Activated CD4-positive, CD25-positive, alpha-beta regulatory T cell treated with anti-CD3 and anti-CD28 coated beads, Interleukin-2, amount 50 U/mL, for 72 hours (primary cell): ENCODE measurements around the gene SEMA5A.
"Not testable (repeated sequence)": the region's sequence is repeated elsewhere in the genome, so short reads cannot be mapped to it uniquely, and the experiment has no call there.

ENCODE experiments used
- DNase-seq: peaks from one replicate; pipeline ENCODE4 v3.0.0; 2021

Gene SEMA5A

DNA sequence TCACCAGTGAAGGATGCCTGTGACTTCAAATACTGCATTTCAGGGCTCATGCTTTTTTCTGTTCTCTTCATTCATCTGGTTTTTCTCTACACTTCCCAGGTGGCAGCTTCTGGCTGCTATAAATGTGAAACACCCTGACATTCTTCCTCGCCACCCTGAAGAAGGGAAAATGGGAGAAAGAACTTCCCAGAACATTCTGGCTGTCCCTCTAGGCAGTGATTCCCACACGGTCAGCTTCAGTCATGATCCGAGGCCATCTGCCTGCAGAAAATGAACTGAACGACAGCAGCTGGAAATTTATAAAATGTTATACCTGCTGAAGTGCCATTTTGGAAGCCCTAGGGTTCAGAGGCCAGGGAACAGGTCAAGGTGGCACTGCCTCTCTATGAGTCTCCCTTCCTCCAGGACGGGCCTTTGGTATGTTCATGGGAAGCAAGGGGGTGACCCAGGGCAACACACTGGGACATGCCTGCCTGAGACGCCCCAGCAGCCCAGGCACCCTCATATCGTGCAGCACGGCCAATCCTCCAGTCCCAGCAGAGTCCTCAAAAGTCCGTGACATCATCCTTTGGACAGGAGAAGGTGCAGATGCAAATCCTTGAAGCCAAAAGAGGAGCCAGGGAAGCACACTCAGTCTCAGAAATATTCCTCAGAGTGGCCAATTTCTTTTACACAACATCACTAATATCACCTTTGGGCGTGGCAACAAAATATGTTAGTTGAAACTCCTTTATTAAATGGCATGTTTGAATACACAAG is 107.1 kb downstream of the SEMA5A start:
- DNase-seq: no peak

- DNase-seq: no peak
Measured at GRCh38 chr5:9437741-9438240, 108.1 kb downstream of the SEMA5A start.

DNA sequence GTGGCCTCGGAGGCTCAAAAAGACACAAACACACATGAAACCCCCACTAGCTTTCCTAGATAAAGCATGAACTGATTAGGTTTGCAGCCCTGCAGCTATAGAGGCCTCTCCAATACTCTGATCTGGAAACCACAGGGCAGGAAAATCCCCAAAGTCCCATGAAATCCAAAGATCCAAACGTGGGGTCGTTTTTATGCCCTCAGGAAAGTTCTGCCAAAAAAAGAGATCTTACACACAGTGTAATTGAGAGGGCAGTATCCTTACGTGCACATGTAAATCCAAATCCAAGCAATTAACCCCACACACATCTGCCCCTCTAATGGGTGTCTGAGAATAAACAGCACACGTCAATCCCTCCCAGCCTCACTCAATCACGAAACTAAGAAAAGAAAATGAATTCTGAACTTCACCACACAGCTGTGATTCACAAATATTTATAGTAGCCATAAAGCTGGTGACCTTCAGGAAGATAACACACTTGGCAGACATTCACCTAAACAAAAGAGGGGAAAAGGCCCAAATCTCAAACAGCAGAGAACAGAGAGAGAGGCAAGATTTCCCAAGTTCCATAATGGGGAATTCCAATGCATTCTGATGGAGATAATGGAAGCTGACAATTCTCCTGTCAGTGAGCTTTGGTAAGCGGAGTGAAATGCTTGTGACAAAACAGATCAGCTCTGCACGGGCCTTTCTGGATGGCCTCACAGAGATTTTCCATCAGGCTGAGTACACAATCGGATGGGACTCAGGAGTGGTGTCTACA is 114.2 kb downstream of the SEMA5A start:
- no peak for DNase-seq

GRCh38 chr5:9431151-9431495 is 114.8 kb downstream of the SEMA5A start:
- no peak for DNase-seq

DNA sequence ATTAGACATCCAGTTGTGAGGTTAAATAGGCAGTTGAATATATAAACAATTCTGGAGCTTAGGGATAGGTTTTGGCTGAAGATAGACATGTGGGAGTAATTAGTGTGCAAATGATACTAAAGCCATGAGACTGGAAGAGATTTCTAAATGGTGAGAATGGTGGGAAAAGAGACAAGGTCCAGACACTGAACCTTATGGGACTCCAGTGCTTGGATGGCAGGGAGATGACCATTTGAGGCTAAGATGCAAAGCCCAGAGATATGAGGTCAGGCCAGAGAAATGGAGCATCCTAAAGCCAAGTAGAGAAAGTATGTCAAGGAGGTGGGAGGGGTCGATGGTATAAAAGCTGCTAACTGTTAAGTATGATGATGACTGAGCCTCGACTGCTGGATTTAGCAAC is 115.6 kb downstream of the SEMA5A start:
- no peak for DNase-seq

GRCh38 chr5:9429691-9430215 is 116.1 kb downstream of the SEMA5A start:
- no peak for DNase-seq

DNA sequence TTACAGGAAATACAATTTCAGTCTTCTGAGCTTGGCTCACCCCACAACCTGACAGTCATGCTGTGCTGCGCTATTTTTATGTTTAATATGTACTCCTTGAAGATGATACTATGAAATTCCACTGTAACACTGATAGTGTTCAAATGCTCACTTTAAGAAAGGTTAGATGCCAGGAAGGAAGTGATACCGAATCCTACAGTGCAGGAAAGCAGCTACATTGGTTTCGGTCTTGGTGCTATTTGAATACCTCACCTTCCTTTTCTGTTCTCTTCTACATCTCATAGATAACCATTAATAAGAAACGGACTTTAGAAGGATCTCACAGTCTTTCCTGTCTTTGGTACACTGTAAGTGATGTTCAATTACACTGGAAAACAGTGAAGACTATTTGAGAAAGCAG is 117.6 kb downstream of the SEMA5A start:
- DNase-seq: no peak

- no peak for DNase-seq
Measured at GRCh38 chr5:9425710-9426109, 120.2 kb downstream of the SEMA5A start.

DNA sequence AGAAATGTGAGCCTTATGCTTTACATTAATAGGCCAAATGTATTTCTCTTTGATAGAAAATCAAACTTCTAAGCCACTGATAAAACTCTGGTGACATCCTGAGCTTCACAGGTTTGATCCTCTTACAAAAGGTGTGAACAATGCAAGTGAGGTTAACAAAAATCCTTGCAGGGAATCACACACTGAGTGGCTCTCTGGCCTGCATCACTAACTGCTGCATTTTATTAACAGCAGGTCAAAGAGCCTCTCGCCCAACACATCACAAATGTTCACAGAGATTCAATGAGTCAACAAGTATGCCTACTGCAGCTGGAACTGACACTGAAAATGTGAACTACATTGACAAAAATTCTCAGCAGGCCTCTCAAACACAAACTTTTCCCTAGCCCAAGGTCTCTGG is 122.3 kb downstream of the SEMA5A start:
- no peak for DNase-seq

- no peak for DNase-seq
Measured at GRCh38 chr5:9421884-9422283, 124.0 kb downstream of the SEMA5A start.

GRCh38 chr5:9419794-9420193 is 126.1 kb downstream of the SEMA5A start:
- no peak for DNase-seq

DNA sequence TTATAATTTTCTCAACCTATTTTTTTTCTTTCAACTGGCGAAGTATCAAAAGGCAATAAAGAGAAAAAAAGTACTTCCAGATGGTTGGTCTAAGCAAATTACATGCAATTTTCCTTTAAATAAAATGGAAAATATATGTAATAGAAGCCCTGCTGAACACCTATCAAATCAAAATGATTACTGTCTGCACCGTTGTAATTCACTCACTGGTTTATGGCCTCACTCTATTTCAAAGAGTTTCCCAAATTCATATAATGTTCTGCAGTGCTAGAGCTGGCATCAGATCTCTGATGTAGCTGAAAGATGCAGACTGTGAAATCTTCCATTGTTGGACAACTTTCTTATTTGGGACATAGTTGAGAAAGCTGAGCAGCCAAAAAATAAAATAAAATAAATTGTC is 130.3 kb downstream of the SEMA5A start:
- no peak for DNase-seq

DNA sequence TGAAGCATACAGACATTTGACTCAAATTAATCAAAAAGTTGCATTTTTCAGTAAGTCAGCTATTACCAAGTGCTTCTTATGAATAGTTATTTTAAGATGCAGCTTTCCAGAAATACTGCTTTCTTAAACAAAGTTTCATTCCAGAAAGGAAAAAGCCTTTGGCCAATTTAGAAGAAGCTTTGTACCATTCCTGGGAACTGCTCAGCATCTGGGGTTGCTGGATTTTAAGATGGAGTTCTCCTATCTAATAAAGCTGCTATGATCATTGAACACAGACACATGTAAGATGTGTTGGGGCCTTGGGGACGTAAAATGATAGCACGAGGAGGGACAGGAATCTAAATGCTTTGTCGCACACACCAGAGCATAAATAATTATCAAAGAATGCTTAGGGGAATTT is 130.8 kb downstream of the SEMA5A start:
- no peak for DNase-seq

- DNase-seq: no peak
Measured at GRCh38 chr5:9411142-9411541, 134.7 kb downstream of the SEMA5A start.

GRCh38 chr5:9409413-9409960 is 136.4 kb downstream of the SEMA5A start:
- no peak for DNase-seq

- no peak for DNase-seq
Measured at GRCh38 chr5:9408964-9409363, 136.9 kb downstream of the SEMA5A start.

DNA sequence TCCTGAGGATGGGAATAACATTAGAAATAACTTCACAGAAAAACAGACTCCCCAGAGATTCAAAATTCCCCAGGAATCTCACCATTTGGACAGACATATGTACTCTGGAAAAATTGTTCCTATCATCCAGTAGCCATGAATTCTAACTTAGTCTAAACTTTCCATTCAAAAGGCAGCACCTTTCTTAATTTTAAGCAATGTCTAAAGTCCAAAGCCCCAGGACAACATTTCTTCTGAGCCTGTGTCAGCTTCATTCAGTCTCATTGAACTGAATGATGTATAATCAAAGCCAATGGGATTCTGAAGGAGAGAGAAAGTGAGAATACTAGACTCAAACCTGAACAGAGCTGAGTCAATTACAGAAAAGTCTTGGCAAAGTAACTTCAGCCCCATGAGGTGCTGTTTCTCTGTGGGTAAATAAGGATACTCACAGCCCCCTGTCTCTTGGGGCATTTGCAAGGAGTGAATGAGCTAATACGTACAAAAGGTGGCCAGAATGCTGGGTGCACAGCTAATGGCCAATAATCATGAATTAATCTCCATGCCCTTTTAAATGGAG is 140.6 kb downstream of the SEMA5A start:
- DNase-seq: no peak

- no peak for DNase-seq
Measured at GRCh38 chr5:9401786-9402472, 143.9 kb downstream of the SEMA5A start.

DNA sequence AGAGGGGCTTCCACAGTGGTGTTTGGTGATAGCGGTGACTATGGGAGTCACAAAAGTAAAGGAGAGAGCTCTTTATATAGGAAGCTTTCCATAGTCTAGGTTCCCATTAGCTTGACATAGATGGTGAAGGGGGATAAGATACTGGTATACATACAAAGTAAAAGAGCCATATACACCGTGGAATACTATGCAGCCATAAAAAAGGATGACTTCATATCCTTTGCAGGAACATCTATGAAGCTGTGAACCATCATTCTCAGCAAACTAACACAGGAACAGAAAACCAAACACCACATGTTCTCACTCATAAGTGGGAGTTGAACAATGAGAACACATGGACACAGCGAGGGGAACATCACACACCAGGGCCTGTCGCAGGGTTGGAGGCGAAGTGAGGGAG is 146.1 kb downstream of the SEMA5A start:
- DNase-seq: not testable (repeated sequence)

DNA sequence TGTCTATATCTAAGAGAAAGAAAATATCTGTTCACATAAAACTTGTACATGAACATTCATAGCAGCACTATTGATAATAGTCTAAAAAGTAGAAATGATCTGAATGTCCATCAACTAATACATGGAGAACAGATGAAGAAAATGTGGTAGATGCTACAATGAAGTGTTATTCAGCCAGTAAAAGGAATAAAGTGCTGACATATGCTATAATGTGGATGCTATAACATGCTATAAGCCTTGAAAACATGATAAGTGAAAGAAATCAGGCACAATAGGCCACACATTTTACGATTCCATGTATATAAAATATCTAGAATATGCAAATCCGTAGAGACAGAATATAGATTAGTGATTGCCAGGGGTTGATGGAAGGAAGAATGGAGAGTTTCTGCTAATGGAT is 146.8 kb downstream of the SEMA5A start:
- DNase-seq: no peak

GRCh38 chr5:9398227-9398626 is 147.6 kb downstream of the SEMA5A start:
- no peak for DNase-seq

GRCh38 chr5:9396285-9396770 is 149.5 kb downstream of the SEMA5A start:
- DNase-seq: no peak

- no peak for DNase-seq
Measured at GRCh38 chr5:9395706-9396105, 150.2 kb downstream of the SEMA5A start.
